HG02763 (cell line): ENCODE results near the gene HOXB8.

Experiments
- ATAC-seq: cut with Tn5 transposase; IDR thresholded peaks from one replicate; pipeline ENCODE4 v1.9.1; 2021; ENCODE audit warnings: mild to moderate bottlenecking, moderate library complexity; ENCODE audit not compliant: unreplicated experiment

HOXB8 gene

DNA sequence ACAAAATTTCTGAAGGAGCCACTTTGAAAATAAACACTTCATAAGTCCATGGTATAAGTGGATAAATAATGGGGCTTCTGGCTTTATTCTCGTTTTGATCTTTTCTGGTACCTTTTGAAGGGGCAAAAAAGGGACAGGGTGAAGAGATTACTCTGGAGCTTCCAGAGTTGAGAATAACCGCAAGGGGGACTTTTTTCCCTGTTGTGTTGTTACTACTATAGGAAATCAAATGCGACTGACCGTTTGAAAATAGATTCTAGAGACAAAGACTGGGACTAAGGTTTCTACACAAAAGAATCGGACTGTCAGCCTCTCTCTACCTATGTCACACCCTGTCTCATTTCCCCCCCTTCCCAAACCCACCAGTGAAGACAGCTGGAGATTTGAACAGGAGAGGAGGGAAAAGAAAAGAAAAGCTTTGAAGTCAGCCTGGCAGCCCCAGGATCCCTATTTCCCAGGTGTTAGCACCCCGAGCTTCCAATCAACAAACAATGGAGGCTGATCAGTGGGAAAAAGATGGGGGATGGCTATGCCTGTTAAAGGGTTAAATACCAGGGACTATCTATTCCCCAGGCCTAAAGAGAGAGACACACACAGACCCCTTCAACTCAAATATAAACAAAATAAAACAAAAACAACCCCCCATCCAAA, 45.3 kb downstream of the HOXB8 start:
- no peak for ATAC-seq

DNA sequence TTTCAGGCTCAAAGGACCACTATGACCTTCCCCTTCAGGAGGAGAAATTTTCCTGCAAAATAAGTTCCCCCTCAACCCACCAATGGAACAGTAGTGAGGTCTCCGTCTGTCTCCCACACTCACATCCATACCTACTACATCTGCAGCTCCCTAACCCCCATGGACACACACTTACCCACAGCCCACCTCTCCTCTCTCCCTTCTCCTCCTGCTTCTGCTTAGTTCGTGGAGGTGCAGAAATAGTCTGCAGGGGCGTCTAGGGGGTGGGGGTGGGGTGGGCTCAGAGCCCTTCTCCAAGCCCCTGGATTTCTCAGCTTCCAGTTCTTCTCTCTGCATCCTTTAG, 45.9 kb downstream of the HOXB8 start:
- no peak for ATAC-seq

DNA sequence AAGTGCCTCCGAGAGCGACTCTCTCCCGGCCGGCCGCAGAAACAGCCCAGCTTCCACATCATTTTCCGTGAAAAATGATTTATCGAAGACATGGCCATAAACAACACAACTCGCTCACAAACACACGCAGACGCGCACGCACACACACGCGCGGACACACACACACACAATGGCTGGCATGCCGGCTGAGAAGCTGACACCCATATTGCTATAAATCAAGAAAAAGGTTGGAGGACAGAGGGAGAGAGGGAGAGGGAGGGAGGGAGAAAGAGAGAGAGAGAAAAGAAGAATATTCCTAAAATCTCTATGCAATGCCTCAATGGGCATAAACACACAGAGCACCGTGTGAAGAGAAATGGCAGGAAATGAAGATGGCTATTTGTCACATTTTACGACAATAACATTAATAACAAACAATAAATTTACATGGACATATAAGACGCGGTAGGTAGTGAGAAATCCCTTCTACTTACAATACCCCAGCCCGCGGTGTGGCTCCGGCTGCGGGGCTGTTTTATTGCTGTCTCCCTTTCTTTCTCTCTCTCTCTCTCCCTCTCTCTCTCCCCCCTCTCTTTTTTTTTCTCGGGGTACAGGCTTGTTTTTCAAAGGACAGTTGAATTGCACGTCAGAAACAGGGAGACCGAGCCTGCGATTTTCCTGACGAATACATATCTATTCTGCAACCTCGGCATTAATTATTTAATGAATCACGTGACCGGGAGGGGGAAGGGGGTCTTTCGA, 46.4 kb downstream of the HOXB8 start:
- ATAC-seq, result no peak

DNA sequence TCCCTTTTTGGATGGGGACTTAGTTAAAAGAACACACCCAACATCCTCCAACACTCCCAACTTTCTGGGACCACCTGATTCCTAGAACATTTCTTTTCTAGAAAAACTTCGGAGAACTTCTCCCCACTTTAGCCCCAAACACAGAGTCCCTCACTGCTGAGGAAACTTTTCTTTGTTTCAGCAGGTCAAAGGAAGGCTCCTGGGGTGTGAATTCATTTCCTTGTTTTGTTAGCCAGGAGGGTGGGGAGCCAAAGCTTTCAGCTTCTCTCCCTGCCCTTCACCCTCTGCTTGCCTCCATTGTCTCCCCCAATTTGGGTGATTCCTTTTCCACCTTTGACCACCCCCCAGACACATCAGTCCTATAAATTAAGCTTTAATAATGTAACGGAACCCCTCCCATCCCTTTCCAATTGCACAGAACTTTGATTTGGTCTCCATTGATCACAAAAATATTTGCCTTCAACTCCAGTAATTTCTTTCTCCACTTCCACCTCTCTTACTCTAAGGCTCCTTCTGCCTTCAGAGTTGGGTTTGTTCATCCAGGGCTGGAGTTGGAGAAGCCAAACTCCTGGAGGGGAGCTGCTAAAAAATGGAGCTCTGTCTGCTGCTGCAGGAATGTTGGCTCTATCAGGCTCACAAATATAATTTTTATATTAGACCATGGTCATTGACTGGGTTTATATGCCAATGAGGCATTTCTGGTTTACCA, 47.3 kb downstream of the HOXB8 start:
- ATAC-seq, result no peak

DNA sequence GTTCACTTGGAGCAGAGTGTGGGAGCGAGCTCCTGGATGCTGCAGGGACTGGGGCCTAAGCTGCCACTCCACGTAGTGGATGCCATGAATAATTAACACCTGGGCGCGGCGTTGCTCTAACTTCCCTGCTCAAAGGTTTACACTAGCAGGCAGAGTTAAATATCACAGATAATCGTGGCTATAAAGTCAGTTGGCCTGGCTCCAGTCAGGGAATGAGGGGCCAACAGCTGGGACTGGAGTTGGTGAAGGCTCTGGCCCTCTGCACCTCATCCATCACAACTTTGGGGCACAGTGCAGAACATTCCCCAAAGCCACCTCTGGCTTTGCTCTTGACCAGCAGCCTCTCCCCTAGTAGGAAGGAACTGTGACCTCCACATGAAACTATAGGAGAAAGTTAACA, 47.9 kb downstream of the HOXB8 start:
- ATAC-seq, result no peak

DNA sequence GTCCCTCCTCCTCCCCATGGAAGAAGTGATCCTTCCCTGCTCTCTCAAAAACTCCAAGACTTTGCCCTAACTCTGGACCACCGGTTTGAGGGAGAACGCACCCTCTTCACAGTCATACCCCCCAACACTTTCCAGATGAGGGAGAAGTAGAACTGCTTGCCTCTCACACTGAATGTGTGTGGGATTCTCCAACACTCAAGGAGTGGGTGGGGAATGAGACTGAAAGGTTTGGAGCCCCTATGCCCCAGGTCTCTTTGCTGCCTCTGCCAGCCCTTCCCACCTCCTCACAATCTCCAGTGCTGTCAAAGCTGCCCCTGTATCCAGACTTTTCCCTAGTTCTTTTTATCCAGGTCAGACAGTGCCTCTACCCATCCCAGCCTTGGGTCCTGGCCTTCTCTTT, 48.4 kb downstream of the HOXB8 start:
- no peak for ATAC-seq

DNA sequence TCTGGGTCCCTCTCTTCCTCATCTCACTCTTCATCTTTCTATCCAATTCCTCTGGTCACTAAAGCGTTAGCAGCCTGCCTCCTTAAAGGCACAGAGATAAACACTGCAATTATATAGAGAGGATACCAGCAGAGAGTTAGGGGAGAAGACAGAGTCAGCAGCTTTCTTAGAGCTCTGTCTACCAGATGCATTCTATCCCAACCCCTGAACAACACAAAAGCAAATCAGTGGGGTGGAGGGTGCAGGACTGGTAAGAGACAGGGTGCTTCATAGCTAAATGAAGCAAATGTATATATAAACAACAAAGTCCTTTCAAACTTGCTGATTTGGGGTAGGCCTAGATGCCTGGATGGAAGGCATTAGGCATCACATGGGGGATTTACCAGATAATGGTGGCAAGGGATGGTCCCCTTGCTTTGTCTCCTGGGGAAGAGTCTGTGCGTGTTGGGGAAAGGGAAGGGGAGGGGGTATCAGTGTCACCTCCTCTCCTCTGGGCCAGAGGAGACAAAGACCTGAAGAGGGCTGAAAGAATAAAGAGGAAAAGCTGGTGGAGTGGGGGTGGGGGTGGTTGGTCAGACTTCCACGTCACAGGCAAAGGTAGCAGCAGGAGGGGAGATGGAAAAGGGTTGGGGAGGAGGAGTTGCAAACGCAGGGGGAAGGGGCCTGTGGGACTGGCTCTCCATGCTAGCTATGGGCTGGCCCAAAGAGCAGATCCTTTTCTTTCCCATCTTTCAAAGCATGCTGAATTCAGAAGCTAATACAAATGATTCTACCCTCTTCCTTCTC, 49.0 kb downstream of the HOXB8 start:
- no peak for ATAC-seq

DNA sequence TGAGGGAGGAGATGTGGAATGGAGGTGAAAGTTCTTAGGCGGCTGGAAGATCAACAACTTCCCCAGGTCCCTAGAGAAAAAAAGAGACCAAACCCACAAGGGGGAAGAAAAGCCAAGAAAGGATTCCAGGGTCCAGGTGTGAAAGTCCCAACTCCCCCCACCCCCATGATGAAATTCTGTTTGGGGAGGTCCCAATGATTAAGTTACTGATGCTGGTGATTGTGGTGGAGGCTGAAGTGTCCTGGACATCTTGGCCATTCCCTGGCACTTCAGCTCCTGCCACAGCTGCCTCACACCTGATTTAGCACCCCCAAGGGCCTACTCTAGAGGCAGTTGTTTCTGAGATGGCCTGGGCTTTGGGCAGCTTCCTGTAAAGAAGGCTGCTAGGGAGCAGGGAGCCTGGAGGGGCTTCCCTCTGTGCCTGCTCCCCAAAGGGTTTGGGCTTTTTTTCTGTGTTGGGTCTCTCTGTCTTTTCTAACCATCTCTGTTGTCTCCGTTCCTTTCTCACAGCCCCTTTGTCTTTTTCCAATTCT, 50.0 kb downstream of the HOXB8 start:
- no peak for ATAC-seq

DNA sequence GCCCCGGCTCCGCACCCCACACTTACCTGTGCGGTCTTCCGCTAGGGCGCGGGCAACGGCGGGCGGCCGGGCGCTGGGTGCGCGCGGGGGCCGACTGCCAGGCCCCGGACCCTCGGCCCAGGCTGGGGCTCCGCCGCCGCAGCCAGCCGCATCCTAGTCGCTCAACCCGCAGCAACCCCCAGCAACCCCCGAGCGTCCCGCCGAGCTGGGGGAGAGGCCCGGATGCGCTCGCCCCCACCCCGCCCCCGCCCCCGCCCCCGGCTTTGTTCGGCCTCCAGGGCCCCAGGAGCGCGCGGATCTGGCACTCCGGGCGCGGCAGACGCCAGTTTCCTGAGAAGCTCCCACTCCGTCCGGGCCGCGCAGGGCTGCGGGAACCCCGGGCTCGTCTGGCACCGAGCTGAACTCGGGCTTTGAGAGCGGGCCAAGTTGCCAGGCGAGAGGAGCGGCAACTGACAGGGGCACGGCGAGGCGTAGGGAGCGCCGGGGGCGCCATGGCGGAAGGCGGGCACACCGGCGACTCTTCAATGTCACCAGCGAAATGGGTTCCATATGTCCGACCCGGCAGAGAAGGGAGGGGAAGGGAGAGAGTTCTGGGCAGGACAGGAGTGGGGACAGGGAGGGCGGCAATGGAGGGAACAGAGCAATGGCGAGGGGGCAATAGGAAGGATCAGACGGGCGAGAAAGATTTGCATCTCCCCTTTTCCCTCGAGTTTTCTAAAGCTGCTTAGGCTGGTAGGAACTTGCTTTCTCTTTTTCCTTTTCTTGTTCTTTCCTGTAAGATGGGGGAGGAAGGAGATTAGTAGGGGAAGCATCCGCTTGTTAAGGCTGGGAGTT, 50.7 kb downstream of the HOXB8 start:
- ATAC-seq, result no peak

DNA sequence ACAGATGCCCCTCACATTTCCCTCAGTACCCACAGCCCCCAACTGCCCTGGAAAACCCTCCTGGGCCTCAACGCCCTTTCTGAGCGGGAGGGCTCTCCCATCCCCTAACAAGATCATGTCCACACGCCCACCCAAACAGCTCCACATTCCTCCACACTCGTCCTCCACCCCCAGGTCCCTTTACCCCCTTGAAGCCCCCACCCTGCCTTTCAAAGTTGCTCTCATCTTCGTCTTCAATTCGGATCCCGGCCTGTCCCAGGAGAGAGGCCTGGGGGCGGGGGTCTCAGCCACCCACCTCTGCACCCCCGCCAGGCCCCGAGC, 51.3 kb downstream of the HOXB8 start:
- ATAC-seq, result no peak

DNA sequence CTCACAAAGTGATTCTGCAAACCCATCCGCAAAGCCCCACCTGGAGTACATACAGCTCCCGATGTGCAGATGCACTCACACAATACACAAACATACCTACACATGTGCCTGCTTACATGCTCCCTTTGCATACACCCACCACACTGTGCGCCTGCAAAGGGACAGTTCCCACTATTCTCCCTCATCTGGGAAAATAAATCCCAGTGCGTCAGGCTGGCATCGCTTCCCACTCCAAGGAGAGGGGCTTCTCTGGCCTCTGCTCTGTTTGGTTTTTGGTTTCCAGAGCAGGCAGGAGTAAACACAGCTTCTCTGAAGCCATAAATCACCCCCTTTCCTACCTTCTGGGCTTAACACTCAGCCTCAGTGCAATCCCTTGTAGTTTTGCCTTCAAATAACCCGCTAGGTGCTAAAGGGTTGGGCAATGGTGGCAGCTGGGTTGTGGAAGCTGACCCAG, 51.7 kb downstream of the HOXB8 start:
- ATAC-seq, result no peak

DNA sequence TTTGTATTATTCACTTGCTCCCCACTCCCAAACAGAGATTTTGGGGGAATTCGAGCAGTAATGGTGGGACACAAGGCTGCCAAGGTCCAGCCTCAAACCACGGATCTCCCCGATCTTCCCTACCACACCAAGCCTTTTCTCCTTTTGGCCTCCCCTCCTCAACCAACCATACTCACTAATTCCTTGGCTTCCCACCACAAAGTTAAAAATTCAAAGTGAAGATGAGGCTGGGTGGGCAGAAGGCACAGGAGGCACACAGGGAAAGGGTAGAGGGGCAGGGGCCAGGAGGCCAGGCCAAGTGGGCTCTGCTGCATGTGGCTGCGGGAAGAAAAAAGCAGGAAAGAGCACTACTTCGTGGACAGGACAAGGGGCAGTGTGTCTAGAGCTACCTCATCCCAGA, 52.2 kb downstream of the HOXB8 start:
- no peak for ATAC-seq
